Large intestine (tissue), 3 donors: ENCODE measurements around the gene ASXL3. TPM values are rescaled to one million over a fixed set of nuclear protein-coding genes. Genes with fewer than 3 reads are reported as not detected.

Experiments used
- DNase-seq, 2 donors: peaks; one replicate each; pipeline versions ENCODE4 v3.0.0 to v3.0.0-alpha.2; 2013
- H3K27ac ChIP-seq: one replicate; pipeline ENCODE4 v1.5.1; 2013; ENCODE audit warnings: low read length
- H3K27me3 ChIP-seq: 2 replicates; pipeline ENCODE4 v1.6.1; 2013; ENCODE audit warnings: low read length; ENCODE audit not compliant: control insufficient read depth, insufficient read depth
- H3K36me3 ChIP-seq: 2 replicates; pipeline ENCODE4 v1.6.1; 2013; ENCODE audit warnings: low read length; ENCODE audit not compliant: control insufficient read depth, insufficient read depth
- H3K4me1 ChIP-seq: one replicate; pipeline ENCODE4 v1.6.1; 2013; ENCODE audit warnings: low read length; ENCODE audit not compliant: control insufficient read depth, insufficient read depth
- H3K4me3 ChIP-seq: one replicate; pipeline ENCODE4 v1.5.1; 2013; ENCODE audit warnings: low read length
- H3K9me3 ChIP-seq: one replicate; pipeline ENCODE4 v1.6.1; 2013; ENCODE audit warnings: mild to moderate bottlenecking, low read depth, low read length, moderate library complexity; ENCODE audit not compliant: control insufficient read depth
- WGBS: methylation state at CpG from one replicate; pipeline ENCODE4 v1.1.5; 2013; ENCODE audit warnings: low lambda C conversion rate; ENCODE audit not compliant: insufficient coverage; 5-methylcytosine and 5-hydroxymethylcytosine counted together
- polyA plus RNA-seq: library from polyadenylated mRNA; unstranded; fragments of 120-200 nt; gene quantifications from one replicate; pipeline ENCODE4 v1.2.1, GENCODE V29; 2013

The ASXL3 gene
- polyA plus RNA-seq, 1 donor = 2.7 TPM

DNA sequence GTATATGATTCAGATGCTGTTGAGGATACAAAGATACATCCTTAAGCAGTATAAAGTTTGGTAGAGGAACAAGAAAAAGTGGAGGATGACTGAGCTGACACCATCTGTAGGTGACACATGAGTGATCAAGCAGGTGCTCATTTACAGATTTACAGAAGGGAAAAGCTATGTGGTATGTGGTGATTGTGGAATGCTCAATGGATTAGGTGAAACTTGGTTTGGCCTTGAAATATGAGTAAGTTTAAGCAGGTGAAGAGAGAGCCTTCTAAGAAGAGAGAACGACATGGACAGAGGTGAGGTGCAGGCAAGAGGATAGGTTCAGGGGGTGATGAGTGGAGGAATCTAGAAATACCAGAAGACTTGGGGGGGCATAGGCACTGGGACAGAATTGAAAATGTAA lies 5.9 kb downstream of the ASXL3 start:
- H3K36me3 ChIP-seq = no peaks in the 10 kb centered on the region
- H3K4me1 ChIP-seq = no peaks in the 10 kb centered on the region
- H3K9me3 ChIP-seq = peaks cover 4% of the 10 kb centered on the region
- no peak overlapping the region for H3K27ac ChIP-seq
- no peaks in the 10 kb centered on the region for H3K27me3 ChIP-seq
- no peak overlapping the region for H3K4me3 ChIP-seq
- no CpG with 5 or more reads among the region's 1 CpG for WGBS
- DNase-seq = no peak

DNA sequence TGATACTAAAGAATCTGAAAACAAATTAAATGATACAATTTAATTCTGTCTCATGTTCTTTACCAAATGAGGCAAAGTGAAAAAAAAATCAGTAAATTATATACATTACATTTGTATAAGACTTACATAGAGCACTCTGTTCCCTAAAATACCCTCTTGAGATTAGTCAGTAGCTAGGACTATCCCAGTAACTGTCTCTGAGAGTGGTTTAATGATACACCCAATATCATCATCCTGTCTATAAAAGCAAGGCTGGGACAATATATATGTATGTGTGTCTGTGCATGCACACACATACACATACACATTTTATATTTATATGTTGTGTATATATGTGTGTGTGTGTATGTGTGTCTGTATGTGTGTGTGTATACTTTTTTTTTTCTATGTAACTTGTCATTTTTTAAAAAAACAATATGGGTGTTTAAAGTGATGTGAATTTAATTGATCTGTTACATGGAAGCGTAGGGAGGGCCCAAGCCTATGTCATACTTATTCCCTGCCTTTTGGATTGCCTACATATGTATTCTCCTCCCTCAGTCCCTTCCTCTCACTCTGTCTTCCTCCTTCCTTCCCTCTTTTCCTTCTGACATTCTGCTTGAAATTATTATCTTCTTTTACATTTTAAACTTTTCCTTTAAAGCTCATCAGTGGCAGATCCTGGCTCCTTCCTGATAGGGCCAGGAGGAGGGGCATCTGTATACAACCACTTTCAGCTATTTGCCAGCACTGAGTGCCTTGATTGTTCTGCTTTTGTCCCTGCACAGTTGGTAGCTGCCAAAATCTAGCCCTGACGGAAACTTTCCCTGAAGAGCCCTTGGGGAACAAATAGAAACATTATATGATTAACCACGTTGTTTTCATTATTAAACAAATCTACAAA lies 6.8 kb downstream of the ASXL3 start:
- Histone ChIP-seq H3K4me3 (no peak overlapping the region), H3K4me1 (no peaks in the 10 kb centered on the region), H3K27ac (no peak overlapping the region), H3K36me3 (no peaks in the 10 kb centered on the region), H3K27me3 (no peaks in the 10 kb centered on the region), H3K9me3 (peaks cover 4% of the 10 kb centered on the region)
- WGBS = no CpG with 5 or more reads among the region's 3 CpGs
- no peak for DNase-seq

DNA sequence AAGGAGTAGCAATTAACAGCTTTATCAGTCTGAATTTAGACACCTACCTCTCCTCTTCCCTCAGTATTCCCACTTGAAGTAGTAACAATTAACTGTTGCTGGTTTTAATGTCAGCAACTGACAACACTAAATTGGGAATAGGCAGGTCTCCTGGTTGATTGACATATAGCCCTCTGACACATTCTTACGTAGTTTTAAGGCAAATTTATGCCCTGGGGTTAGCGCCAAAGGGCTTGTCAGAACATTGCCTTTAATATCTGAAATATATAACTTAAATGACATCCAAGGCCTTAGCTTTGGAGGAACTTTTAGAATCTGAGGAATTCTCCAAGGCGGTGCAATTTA lies 7.4 kb downstream of the ASXL3 start:
- no peak for DNase-seq
- Histone ChIP-seq H3K4me3 (no peak overlapping the region), H3K36me3 (no peaks in the 10 kb centered on the region), H3K27ac (no peak overlapping the region), H3K4me1 (no peaks in the 10 kb centered on the region), H3K9me3 (peaks cover 4% of the 10 kb centered on the region), H3K27me3 (no peaks in the 10 kb centered on the region)
- 100% methylated on average over 1 of the region's 3 CpGs for WGBS

DNA sequence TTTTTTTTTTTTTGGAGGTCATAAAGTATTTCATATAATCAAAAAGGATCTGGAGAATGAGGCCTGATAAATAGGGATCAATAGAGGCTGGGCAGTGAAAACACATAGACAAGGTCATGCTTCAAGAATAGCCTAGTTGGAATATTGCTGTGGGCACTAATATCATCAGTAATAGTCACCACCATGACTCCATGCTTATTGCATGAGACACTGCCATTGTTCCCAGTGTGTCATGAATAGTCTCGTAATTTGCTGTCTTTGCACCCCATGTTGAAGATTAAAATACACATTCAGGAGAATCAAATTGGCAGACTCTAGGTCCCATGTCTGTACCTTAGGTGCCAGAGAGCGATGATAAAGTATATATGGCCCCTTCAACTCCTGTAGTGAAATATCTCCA lies 10.3 kb downstream of the ASXL3 start:
- no CpG with 5 or more reads among the region's 2 CpGs for WGBS

DNA sequence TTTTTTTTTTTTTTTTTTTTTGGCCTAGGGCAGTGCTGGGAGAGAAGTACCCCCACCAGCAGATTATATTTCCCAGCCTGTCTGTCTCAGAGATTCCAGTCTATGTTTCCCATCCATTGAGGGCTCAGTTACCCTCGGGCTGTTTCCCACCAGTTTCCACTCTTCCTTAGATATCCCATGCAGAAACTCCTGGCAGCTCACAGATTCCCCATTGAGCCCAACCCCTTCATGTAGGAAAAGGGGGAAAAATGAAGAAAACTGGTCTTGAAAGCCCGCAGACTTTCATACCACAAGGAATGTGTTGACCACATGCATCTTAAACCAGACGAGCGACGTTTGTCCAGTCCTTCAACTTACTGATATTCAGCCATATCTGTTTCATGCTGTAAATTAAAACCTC lies 15.2 kb downstream of the ASXL3 start:
- Histone ChIP-seq H3K4me1 (no peaks in the 10 kb centered on the region), H3K27ac (no peak overlapping the region), H3K4me3 (no peak overlapping the region), H3K36me3 (no peaks in the 10 kb centered on the region), H3K9me3 (no peaks in the 10 kb centered on the region), H3K27me3 (no peaks in the 10 kb centered on the region)
- DNase-seq = no peak
- no CpG with 5 or more reads among the region's 5 CpGs for WGBS

More for the DNA sequence above, 10.3 kb downstream of the ASXL3 start:
- Histone ChIP-seq H3K4me1 (no peaks in the 10 kb centered on the region), H3K36me3 (no peaks in the 10 kb centered on the region), H3K4me3 (no peak overlapping the region), H3K27ac (no peak overlapping the region), H3K9me3 (peaks cover 4% of the 10 kb centered on the region), H3K27me3 (no peaks in the 10 kb centered on the region)
- no peak for DNase-seq

DNA sequence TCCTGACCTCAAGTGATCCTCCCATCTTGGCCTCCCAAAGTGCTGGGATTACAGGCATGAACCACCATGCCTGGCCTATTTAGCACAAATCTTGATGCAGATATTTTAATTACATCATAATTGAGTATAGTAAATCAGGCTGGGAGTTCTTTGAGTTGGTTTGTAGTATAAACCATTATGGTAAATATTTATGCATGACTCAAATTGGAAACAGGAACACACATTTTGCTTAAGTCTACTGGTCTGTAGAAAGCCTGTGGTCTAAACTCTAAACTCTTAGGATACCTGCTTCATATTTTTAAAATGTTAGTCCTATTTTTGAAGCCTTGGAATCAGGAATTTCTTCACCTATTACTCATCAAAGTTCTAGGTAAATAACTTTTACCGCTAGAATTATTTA lies 16.8 kb downstream of the ASXL3 start:
- H3K4me1 ChIP-seq = no peaks in the 10 kb centered on the region
- DNase-seq = no peak
- 64% methylated on average over 1 of the region's 1 CpG for WGBS
- no peaks in the 10 kb centered on the region for H3K9me3 ChIP-seq
- H3K4me3 ChIP-seq = no peak overlapping the region
- no peaks in the 10 kb centered on the region for H3K27me3 ChIP-seq
- H3K36me3 ChIP-seq = no peaks in the 10 kb centered on the region
- no peak overlapping the region for H3K27ac ChIP-seq

DNA sequence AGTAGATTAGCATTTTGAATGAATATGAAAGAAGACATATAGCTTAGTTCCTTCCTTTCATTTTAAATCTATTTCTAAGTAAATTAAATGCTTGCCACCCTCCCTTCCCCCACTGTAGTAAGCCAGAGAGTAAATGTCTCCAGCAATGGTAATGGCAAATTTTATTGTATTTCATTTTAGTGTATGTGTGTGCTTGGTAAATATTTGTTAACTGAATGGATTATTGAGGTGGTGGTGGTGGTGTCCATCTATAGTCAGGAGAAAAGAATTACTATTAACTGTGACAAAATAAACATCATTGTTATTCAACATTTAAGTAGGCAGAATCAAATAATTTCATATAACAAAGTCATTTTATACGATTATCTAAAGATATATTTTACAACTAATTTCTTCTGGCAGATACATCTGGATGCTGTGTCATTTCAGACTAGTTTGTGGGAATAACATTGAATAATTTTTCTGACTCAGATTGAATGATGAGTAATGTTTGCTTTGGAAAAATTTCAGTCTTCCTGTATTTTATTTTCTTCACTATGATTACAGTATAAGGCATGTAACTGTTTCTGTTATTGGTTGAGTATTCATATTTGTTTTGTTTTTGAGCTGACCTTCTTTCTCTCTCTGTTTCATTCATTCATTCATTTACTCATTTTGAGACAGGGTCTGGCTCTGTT lies 18.3 kb downstream of the ASXL3 start:
- no peaks in the 10 kb centered on the region for H3K36me3 ChIP-seq
- no peaks in the 10 kb centered on the region for H3K27me3 ChIP-seq
- 100% methylated on average over 1 of the region's 1 CpG for WGBS
- DNase-seq = no peak
- H3K27ac ChIP-seq = no peak overlapping the region
- H3K4me3 ChIP-seq = no peak overlapping the region
- H3K4me1 ChIP-seq = no peaks in the 10 kb centered on the region
- no peaks in the 10 kb centered on the region for H3K9me3 ChIP-seq

DNA sequence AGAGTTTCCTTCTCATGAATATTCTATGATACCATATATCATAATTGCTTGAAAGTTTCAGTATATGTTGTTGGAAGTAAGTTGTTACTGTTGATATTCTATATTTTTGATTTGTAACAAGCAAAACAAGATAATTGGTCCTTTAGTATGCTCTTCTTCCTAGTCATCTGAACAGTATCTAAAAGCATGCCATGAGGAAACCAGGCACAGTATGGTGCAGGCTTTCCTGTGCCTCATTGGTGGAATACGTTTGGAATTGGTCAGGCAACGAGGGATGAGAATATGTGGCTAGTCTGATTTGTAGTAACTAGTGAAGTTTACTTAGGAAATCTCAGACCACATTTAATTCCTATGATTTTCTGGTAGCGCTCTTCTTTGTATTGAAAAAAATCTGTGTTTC lies 22.8 kb downstream of the ASXL3 start:
- H3K36me3 ChIP-seq = no peaks in the 10 kb centered on the region
- H3K27me3 ChIP-seq = no peaks in the 10 kb centered on the region
- WGBS = 90% methylated on average over 2 of the region's 3 CpGs
- no peaks in the 10 kb centered on the region for H3K9me3 ChIP-seq
- H3K4me1 ChIP-seq = no peaks in the 10 kb centered on the region
- H3K27ac ChIP-seq = no peak overlapping the region
- H3K4me3 ChIP-seq = no peak overlapping the region
- no peak for DNase-seq

DNA sequence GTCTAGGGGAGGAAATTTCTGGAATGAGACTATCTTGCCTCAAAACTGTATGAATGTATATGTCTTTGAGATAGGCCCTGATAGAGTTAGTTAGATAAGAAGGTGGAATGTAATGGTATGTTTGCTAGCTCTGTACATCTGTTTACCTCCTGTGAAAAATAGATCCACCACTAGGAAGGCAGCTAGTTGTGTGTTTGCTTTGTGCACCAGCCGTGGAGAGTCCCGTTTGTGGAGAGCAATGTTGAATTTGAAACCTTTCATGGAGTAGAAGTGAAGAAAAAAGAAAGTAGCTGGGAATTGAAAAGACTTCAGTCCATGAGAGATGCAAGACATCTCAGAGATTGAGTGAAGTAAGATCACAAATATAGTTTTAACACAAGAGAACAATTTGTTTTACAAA lies 25.4 kb downstream of the ASXL3 start:
- no peak overlapping the region for H3K27ac ChIP-seq

DNA sequence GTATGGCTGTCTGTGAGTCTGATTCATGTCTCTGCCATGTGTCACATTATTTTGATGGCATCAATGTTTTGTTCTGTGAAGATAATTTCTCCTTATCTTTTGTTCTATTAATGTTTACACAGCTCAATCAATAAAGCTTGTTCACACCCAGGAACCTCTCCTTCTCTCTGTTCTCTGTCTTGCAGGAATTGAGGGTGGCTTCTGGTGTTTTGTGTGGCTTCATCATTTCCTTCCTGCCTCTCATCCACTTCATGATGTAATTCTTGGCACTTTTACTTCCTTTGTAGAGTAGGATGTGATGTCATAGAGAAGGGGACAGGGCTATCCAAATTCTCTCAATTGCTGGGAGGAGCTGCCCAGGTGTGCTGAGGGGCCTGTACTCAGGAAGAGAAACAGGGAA lies 27.2 kb downstream of the ASXL3 start:
- no peaks in the 10 kb centered on the region for H3K36me3 ChIP-seq
- no peaks in the 10 kb centered on the region for H3K27me3 ChIP-seq
- H3K27ac ChIP-seq = no peak overlapping the region
- no peaks in the 10 kb centered on the region for H3K4me1 ChIP-seq
- DNase-seq = no peak
- no peaks in the 10 kb centered on the region for H3K9me3 ChIP-seq
- H3K4me3 ChIP-seq = no peak overlapping the region

More for the DNA sequence above, 25.4 kb downstream of the ASXL3 start:
- Histone ChIP-seq H3K36me3 (no peaks in the 10 kb centered on the region), H3K9me3 (no peaks in the 10 kb centered on the region), H3K4me1 (no peaks in the 10 kb centered on the region), H3K4me3 (no peak overlapping the region), H3K27me3 (no peaks in the 10 kb centered on the region)
- DNase-seq = no peak
- WGBS = no CpG with 5 or more reads among the region's 2 CpGs

DNA sequence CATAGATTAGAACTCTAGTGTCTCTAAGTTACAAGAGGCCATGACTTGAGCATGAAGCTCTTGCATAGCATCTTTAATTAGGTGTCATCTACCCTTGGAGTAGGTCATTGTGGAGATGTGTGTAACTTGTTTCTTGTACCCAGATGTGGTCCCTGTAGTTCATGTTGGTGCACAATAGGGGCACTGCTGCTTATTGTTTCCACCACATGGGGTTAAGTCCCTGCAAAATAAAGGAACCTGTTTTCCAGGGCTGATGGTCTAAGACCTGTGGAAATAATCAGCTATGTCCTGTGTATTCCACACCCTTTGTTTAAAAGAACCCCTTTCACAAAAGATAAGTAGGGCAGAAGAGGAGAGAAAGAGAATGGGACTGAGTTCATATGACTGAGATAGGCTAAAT lies 28.6 kb downstream of the ASXL3 start:
- no peak for DNase-seq
- Histone ChIP-seq H3K36me3 (no peaks in the 10 kb centered on the region), H3K9me3 (no peaks in the 10 kb centered on the region), H3K4me1 (no peaks in the 10 kb centered on the region), H3K27ac (no peak overlapping the region), H3K4me3 (no peak overlapping the region), H3K27me3 (no peaks in the 10 kb centered on the region)
